ENCODE data around the gene BRPF1. TPM values are rescaled to one million over a fixed set of nuclear protein-coding genes. Genes with fewer than 3 reads are reported as not detected.
A peak's percentile ranks its signal among the peaks of the same experiment; 100 is the strongest.
"Not testable (repeated sequence)": the region's sequence is repeated elsewhere in the genome, so short reads cannot be mapped to it uniquely, and the experiment has no call there.

The BRPF1 gene
- total RNA-seq, 1 donor from 2014 or later = 16.3 TPM

DNA sequence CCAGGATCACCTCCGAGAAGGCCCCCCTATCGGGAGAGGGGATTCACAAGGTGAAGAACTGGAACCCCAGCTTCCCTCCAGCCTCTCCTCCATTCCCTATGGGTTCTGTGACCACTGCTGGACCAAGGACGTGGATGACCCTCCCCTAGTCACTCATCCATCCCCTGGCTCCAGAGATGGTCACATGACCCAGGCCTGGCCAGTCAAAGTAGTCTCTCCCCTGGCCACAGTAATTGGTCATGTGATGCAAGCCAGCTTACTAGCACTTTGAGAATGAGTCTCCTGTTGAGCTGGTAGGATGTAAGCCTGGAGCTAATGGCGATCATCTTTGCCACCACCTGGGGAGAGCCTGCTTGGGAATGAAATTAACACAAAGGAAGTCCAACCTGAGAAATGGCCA, 34.3 kb downstream of the BRPF1 start:
- DNase-seq (ENCODE audit: low spot score in 2 of 2) (no peak), FAIRE-seq (no peak)

GRCh38 chr3:9767418-9767817, 35.9 kb downstream of the BRPF1 start:
- FAIRE-seq (no peak), DNase-seq (ENCODE audit: low spot score in 2 of 2) (no peak)

DNA sequence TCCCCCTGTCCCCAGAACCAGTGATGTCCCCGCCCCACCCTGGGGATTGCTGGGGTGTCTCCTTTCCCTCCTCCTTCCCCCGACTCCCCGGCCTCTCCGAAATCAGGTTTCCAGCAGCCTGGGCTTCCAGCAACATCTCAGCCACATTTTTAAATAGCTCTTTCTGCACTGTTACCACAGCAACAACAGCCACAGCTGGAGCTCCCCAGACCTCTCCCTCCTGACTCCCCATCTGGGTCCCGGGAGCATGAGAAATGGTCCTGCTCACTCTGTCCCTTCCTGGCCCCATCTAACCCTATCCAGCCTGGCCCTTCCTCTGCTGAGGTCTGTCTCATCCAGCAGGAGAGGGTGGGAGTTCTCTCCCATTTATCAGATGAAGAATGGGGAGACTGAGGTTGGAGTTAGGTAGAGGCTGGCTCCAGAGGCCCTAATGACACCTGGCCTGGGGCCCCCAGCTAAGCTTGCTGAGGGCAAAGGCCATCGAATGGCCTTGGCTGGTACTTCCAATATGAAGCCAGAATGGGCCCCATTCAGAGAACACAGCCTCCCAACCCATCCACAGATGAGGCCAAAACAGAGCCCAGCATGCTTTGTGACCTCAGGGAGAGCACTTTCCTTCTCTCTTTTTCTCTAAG, 36.7 kb downstream of the BRPF1 start:
- no peak for FAIRE-seq
- DNase-seq (ENCODE audit: low spot score in 2 of 2) = no peak

DNA sequence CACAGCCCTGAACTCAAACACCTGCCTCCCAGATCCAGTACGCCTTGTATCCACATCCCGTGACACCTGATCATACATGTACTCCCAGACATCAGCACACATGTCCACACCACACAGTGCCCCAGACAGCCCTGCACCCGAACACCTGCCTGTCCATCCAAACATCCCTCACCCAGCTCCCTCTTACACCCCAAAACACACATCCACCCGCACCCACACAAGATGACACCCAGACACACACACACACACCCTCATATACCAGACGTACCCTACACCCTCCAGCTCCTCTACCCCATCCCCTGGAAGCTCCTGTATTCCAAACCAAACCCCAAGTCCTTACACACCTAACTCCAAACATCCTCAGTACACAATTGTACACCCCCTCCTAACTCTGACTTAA, 37.5 kb downstream of the BRPF1 start:
- no peak for FAIRE-seq
- no peak for DNase-seq (ENCODE audit: low spot score in 2 of 2)

- DNase-seq (ENCODE audit: low spot score in 2 of 2) (peak; percentile 74 to 82), FAIRE-seq (no peak)
These were observed 38.1 kb downstream of the BRPF1 start, which contains the start of gene CAMK1 for GRCh38 chr3:9769426-9770275. Gene CAMK1 (minus strand): TSS chr3:9769947. CDS start chr3:9767749, 2,198 bp downstream.

GRCh38 chr3:9770276-9770812, 38.8 kb downstream of the BRPF1 start:
- DNase-seq (ENCODE audit: low spot score in 2 of 2) = peak; percentile 66 to 71
- FAIRE-seq = no peak

DNA sequence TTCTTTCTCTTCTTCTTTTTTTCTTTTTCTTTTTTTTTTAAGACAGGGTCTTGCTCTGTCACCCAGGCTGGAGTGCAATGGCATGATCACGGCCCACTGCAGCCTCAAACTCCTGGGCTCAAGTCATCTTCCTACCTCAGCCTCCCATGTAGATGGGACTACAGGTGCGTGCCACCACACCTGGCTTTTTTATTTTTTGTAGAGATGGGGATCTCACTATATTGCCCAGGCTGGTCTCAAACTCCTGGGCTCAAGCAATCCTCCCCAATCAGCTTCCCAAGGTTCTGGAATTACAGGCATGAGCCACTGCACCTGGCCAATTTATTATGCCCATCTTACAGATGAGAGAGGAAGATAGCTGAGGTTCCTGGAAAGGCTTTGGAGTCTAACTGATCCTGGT, 39.5 kb downstream of the BRPF1 start:
- FAIRE-seq; DNase-seq (ENCODE audit: low spot score in 2 of 2): not testable (repeated sequence)

DNA sequence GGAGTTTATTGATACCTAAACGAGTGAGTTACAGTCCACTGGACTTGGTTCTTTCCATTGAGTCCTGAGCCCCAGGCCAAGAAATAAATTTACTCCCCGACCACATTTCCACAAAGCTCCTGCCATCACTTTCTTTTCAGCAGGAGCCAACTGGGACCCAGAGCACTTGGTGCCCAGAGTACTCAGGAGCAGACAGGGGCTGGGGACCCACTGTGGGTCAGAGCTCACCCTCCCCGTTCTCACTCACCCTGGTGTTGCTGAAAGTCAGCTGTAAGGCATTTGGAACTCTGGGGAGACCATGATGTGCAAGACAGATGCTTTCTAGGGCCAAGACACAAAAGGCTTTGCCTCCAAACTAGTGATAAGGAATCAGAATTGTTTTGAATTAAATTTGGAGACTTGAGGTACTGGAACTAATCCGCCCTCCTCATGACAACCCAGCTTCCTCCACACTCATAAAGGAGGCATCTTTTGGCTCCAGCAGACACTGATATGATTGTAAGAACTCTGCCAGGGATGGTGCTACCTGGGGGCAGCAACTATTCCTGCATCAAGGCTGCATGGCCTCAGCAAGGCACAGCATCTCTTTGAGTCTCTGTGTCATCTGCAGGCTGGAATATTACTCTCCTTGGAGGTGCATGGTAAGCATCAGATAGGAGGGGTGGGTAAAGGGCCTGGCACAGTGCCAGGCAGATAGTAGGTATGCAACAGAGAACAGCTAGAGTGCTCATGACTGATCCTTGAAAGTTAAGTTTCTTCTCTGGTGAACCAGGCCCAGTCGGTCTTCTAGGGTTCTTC, 45.6 kb downstream of the BRPF1 start:
- FAIRE-seq (no peak), DNase-seq (ENCODE audit: low spot score in 2 of 2) (no peak)

GRCh38 chr3:9777694-9778021, 46.1 kb downstream of the BRPF1 start:
- FAIRE-seq (no peak), DNase-seq (ENCODE audit: low spot score in 2 of 2) (no peak)

- no peak for FAIRE-seq
- DNase-seq (ENCODE audit: low spot score in 2 of 2) = no peak
These were observed 46.9 kb downstream of the BRPF1 start for GRCh38 chr3:9778143-9779074.

GRCh38 chr3:9779075-9779593, 47.6 kb downstream of the BRPF1 start:
- no peak for FAIRE-seq

DNA sequence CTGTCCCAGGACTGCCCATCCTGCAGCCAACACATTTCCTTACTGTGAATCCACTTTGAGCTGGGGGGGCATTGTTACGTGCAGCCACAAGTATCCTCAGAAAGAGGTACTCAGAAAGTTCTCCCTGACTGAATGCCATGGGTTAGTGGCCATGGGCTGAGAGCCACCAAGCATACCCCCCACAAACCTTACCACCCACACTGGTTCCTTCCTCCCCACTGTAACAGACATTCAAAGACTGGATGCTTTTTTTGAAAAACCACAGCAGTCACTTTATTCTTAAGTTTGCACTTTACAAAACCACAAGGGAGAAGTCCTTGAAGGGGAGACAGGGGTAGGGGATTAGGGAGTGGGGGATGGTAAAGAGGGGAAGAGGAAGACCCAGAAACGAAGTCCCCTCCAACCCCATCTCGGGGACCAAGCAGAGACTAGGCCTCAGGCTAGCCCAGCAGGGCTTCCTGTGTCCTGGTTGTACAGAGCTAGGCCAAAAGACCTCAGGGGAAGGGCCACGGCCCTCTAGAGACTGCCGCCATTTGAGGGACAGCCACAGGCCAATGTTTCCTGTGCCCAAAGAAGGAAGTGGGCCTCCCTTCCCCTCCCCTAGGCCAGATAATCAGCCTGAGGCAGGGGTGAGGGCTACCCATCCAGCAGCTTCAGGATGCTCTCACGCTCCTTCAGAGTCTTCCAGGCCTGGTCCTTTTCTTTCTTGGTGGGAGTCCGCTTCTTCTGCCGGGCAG, 48.4 kb downstream of the BRPF1 start:
- DNase-seq (ENCODE audit: low spot score in 2 of 2) (no peak), FAIRE-seq (no peak)

More at GRCh38 chr3:9779075-9779593, 47.6 kb downstream of the BRPF1 start:
- no peak for DNase-seq (ENCODE audit: low spot score in 2 of 2)

DNA sequence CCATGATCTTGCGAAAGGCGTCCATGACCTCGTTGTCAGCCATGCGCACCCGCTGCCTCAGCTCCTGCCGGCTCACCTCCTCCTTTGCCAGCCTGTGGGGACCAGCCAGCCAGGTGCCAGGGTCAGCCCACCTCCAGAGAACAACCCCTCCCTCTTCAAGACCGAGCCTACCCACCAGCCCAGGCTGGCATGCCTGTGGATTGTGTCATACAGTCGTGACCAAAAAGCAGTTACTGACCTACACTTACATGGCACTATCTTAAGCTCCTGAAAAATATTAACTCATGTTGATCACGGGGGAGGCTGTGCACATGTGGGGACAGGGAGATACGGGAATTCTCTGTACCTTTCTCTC, 48.9 kb downstream of the BRPF1 start:
- FAIRE-seq (no peak), DNase-seq (ENCODE audit: low spot score in 2 of 2) (no peak)

GRCh38 chr3:9780910-9781309, 49.4 kb downstream of the BRPF1 start:
- DNase-seq (ENCODE audit: low spot score in 2 of 2) (no peak), FAIRE-seq (no peak)

- DNase-seq (ENCODE audit: low spot score in 2 of 2) (no peak), FAIRE-seq (no peak)
These were observed 50.0 kb downstream of the BRPF1 start for GRCh38 chr3:9781551-9781950.

GRCh38 chr3:9781978-9782603, 50.6 kb downstream of the BRPF1 start:
- no peak for FAIRE-seq
- DNase-seq (ENCODE audit: low spot score in 2 of 2) = no peak

- DNase-seq (ENCODE audit: low spot score in 2 of 2) (no peak), FAIRE-seq (no peak)
These were observed 51.2 kb downstream of the BRPF1 start for GRCh38 chr3:9782770-9783169.

GRCh38 chr3:9783954-9784353, 52.4 kb downstream of the BRPF1 start:
- no peak for FAIRE-seq

DNA sequence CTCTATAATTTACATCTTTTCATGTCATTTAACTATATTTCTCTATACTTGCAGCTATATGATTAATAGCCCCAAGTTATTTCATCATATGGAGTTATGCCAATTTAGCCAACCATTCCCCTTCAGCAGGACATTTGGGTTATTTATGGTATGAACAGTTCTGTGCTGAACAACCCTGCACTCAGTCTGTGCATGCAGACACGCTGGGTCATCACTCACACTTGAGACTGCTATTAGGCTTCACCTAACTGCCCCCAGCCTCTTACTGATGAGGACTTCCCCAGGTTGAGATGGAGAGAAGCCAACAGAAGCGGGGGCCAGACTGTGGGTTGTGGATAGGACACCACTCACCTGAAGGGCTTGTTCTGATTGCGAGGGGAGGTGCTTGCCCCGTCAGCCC, 53.4 kb downstream of the BRPF1 start:
- no peak for FAIRE-seq

More at GRCh38 chr3:9783954-9784353, 52.4 kb downstream of the BRPF1 start:
- DNase-seq (ENCODE audit: low spot score in 2 of 2) = no peak

More for the DNA sequence above, 53.4 kb downstream of the BRPF1 start:
- no peak for DNase-seq (ENCODE audit: low spot score in 2 of 2)

Data from frontal cortex (tissue), 4 donors.